ENCODE results near the gene EML1. TPM values are rescaled to one million over a fixed set of nuclear protein-coding genes. Genes with fewer than 3 reads are reported as not detected.

The EML1 gene
- total RNA-seq, 4 donors from 2014 or later, result 12.5 to 19.1 (median 16.6) TPM

DNA sequence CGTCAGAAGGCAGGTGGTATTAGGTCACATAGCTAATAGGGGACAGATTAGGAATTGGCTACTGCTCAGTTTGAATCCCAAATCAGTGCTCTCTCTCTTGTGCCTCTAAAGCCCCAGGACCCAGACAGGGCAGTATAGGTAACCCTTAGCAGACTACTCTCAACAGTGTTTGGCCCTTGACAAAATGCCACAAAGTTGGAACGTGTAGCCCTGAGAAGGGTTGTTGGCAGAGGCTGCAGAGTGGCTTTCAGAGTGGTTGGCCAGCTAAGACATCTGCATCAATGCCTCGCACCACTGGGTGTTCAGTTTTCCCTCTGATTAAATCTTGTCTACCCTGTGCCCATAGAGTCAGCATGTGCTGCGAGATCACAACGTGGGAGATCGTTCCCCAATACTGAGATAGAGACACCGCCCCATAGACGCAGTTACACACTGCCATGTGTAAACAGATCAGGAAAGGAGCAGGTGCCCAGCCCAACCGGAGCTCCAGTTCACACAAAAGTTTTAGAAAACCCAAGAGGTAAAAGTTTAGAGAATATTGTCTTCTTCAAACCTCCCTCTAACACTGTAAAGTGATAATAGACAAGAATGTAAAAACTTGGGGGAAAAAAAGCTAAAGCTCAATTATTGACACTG is 48.3 kb downstream of the EML1 start:
- intact Hi-C loops (cut with DNase I; ENCODE audit: low total_unique reads), result no loop called here
- Histone ChIP-seq H3K4me3 (no peak overlapping the region), H3K36me3 (no peaks in the 10 kb centered on the region), H3K9me3 (no peaks in the 10 kb centered on the region), H3K27me3 (no peaks in the 10 kb centered on the region), H3K27ac (no peak overlapping the region), H3K4me1 (peaks cover 14 to 26% of the 10 kb centered on the region in 2 donors)
- in situ Hi-C loops (cut with MboI; ENCODE audit: low sequenced_read_pairs in 4 of 4), result no loop called here
- TF ChIP-seq, protein P1, sequence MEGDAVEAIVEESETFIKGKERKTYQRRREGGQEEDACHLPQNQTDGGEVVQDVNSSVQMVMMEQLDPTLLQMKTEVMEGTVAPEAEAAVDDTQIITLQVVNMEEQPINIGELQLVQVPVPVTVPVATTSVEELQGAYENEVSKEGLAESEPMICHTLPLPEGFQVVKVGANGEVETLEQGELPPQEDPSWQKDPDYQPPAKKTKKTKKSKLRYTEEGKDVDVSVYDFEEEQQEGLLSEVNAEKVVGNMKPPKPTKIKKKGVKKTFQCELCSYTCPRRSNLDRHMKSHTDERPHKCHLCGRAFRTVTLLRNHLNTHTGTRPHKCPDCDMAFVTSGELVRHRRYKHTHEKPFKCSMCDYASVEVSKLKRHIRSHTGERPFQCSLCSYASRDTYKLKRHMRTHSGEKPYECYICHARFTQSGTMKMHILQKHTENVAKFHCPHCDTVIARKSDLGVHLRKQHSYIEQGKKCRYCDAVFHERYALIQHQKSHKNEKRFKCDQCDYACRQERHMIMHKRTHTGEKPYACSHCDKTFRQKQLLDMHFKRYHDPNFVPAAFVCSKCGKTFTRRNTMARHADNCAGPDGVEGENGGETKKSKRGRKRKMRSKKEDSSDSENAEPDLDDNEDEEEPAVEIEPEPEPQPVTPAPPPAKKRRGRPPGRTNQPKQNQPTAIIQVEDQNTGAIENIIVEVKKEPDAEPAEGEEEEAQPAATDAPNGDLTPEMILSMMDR (IDR thresholded peaks at IDR 0.05 in 4 of 5, conservative IDR thresholded peaks at IDR 0.05 in 1 of 5), result no peak
- no peak for TF ChIP-seq POLR2A (IDR thresholded peaks at IDR 0.05)
- no peak for ATAC-seq
- no peak for DNase-seq

DNA sequence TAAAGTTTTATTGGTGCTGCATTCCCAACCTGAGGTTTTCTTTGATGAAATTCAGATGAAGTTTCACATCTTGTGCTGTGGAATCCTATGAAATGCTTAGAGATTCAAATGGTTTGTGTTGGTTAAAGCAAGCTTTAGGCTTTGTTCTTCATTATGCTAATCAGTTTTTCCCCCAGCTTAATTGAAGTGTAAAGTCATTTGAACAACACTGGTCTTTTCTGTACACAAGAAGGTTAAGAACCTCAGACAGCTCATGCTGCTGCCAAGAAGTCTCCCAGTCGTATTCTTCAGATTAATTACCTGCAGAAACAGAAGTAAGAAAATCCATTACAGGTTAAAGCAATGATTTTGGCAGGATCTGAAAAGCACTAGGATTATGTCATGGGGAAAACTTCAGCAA is 48.9 kb downstream of the EML1 start:
- Histone ChIP-seq H3K27ac (no peak overlapping the region), H3K9me3 (no peaks in the 10 kb centered on the region), H3K27me3 (no peaks in the 10 kb centered on the region), H3K4me3 (no peak overlapping the region), H3K36me3 (no peaks in the 10 kb centered on the region), H3K4me1 (peaks cover 14 to 26% of the 10 kb centered on the region in 2 donors)
- intact Hi-C loops (cut with DNase I; ENCODE audit: low total_unique reads) (no loop called here), in situ Hi-C loops (cut with MboI; ENCODE audit: low sequenced_read_pairs in 4 of 4) (no loop called here)
- ATAC-seq (no peak), DNase-seq (no peak)
- TF ChIP-seq POLR2A (IDR thresholded peaks at IDR 0.05), result no peak
- TF ChIP-seq, protein P1 (IDR thresholded peaks at IDR 0.05 in 4 of 5, conservative IDR thresholded peaks at IDR 0.05 in 1 of 5), result no peak

DNA sequence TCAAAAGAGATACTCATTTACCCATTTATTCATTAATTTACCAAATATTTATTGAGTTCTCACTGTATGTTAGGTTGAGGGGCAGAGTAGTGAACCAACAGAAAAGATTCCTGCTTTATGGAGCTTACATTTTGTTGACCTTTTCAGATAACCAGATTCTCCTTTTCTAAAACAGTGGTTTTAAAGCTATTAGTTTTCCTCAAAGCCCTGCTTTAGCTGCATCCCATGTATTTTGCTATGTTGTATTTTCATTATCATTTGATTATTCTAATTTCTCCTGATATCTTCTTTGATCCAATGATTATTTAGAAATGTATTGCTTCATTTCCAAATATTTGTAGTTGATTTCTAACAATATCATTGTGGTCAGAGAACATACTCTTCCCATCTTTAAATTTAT is 53.6 kb downstream of the EML1 start:
- ATAC-seq, result no peak
- no peaks in the 10 kb centered on the region for H3K9me3 ChIP-seq
- no peak for DNase-seq
- no peaks in the 10 kb centered on the region for H3K27me3 ChIP-seq
- H3K27ac ChIP-seq, result no peak overlapping the region
- intact Hi-C loops (cut with DNase I; ENCODE audit: low total_unique reads), result no loop called here
- in situ Hi-C loops (cut with MboI; ENCODE audit: low sequenced_read_pairs in 4 of 4), result no loop called here
- H3K4me3 ChIP-seq, result no peak overlapping the region
- peaks cover 0 to under 1% of the 10 kb centered on the region in 2 donors for H3K4me1 ChIP-seq
- no peaks in the 10 kb centered on the region for H3K36me3 ChIP-seq
- no peak for TF ChIP-seq POLR2A (IDR thresholded peaks at IDR 0.05)
- TF ChIP-seq, protein P1 (IDR thresholded peaks at IDR 0.05 in 4 of 5, conservative IDR thresholded peaks at IDR 0.05 in 1 of 5), result no peak

DNA sequence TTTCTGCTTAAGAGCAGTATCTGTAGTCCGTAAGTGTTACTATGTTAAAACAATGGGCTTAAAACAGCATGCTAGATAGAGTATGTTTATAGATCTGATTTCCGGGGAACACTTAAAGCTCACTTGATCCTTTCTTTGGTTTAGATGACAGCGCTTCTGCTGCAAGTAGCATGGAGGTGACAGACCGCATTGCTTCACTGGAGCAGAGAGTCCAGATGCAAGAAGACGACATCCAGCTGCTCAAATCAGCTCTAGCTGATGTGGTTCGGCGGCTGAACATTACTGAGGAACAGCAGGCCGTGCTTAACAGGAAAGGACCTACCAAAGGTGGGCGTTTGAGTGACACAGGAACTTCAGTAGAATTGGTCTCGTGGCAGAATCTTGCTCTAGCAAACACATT is 57.5 kb downstream of the EML1 start:
- no peak overlapping the region for H3K4me3 ChIP-seq
- H3K4me1 ChIP-seq, result peaks cover 6 to 20% of the 10 kb centered on the region in 2 donors
- no peak for ATAC-seq
- in situ Hi-C loops (cut with MboI; ENCODE audit: low sequenced_read_pairs in 4 of 4) (no loop called here), intact Hi-C loops (cut with DNase I; ENCODE audit: low total_unique reads) (no loop called here)
- TF ChIP-seq, protein P1 (IDR thresholded peaks at IDR 0.05 in 4 of 5, conservative IDR thresholded peaks at IDR 0.05 in 1 of 5), result no peak
- H3K27me3 ChIP-seq, result no peaks in the 10 kb centered on the region
- H3K27ac ChIP-seq, result no peak overlapping the region
- no peaks in the 10 kb centered on the region for H3K9me3 ChIP-seq
- no peak for DNase-seq
- H3K36me3 ChIP-seq, result no peaks in the 10 kb centered on the region

DNA sequence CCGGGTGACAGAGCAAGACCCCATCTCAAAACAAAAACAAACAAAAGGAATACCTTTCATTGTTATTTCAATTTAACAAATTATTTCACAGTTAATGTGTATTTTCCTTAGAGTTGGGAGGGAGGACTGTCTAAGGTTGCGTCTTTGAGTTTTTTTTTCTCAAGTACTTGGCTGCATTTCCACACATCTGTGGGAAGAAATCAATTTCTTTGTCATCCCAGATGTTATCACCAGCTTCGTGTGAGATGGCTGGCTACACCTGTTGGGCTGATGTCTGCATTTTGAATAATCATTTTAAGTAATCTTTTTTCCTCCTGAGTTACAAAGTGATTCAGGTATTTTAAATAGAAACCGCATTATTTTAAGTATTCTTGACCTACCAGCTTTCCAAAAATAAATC is 59.4 kb downstream of the EML1 start:
- Histone ChIP-seq H3K9me3 (no peaks in the 10 kb centered on the region), H3K27me3 (no peaks in the 10 kb centered on the region), H3K4me3 (no peak overlapping the region), H3K27ac (no peak overlapping the region), H3K4me1 (peaks cover 6 to 20% of the 10 kb centered on the region in 2 donors), H3K36me3 (no peaks in the 10 kb centered on the region)
- no peak for TF ChIP-seq POLR2A (IDR thresholded peaks at IDR 0.05)
- TF ChIP-seq, protein P1 (IDR thresholded peaks at IDR 0.05 in 4 of 5, conservative IDR thresholded peaks at IDR 0.05 in 1 of 5), result no peak
- intact Hi-C loops (cut with DNase I; ENCODE audit: low total_unique reads) (no loop called here), in situ Hi-C loops (cut with MboI; ENCODE audit: low sequenced_read_pairs in 4 of 4) (no loop called here)
- no peak for ATAC-seq
- DNase-seq, result no peak

All from gastrocnemius medialis (tissue), 4 donors.